Daoy (cell line): Measurements from ENCODE around the gene MRPL53. TPM values are rescaled to one million over a fixed set of nuclear protein-coding genes. Genes with fewer than 3 reads are reported as not detected.
"Not testable (repeated sequence)": the region's sequence is repeated elsewhere in the genome, so short reads cannot be mapped to it uniquely, and the experiment has no call there.

ENCODE experiments used
- DNase-seq: peaks from one replicate; pipeline ENCODE4 v3.0.0-alpha.2; 2015; ENCODE audit warnings: low read depth
- total RNA-seq: library from RNA; depleted of rRNA; stranded (reverse); fragments of >200 nt; shearing (Covaris generic); gene quantifications from 2 replicates; pipeline ENCODE4 v1.2.3, GENCODE V29; 2014

The MRPL53 gene
- total RNA-seq, 1 experiment from 2014 or later = 43.9 TPM

GRCh38 chr2:74482801-74483674 is 10.6 kb upstream of the MRPL53 start, which contains the start of the genes CCDC142 and TTC31:
Gene CCDC142 (minus strand): TSS chr2:74482998. CDS start chr2:74482837, 161 bp downstream.
Gene TTC31 (plus strand): TSS chr2:74483081. CDS start chr2:74483096, 15 bp downstream.
- DNase-seq = peak; percentile 95

GRCh38 chr2:74481961-74482800 is 9.7 kb upstream of the MRPL53 start:
- DNase-seq = no peak

- DNase-seq = no peak
Observed at GRCh38 chr2:74481431-74481830, 9.0 kb upstream of the MRPL53 start.

GRCh38 chr2:74474899-74475298 is 2.4 kb upstream of the MRPL53 start:
- DNase-seq = no peak

GRCh38 chr2:74474481-74474880 is 2.0 kb upstream of the MRPL53 start:
- no peak for DNase-seq

- no peak for DNase-seq
Observed at GRCh38 chr2:74472945-74473258, 422 bp upstream of the MRPL53 start.

- no peak for DNase-seq
Observed at GRCh38 chr2:74471332-74472065, 981 bp downstream of the MRPL53 start.

- not testable (repeated sequence) for DNase-seq
Observed at GRCh38 chr2:74470742-74471141, 1.7 kb downstream of the MRPL53 start.

- DNase-seq = no peak
Observed at GRCh38 chr2:74464406-74464805, 8.1 kb downstream of the MRPL53 start.

- no peak for DNase-seq
Observed at GRCh38 chr2:74462786-74463105, 9.7 kb downstream of the MRPL53 start.

- DNase-seq = no peak
Observed at GRCh38 chr2:74462054-74462785, 10.3 kb downstream of the MRPL53 start.

GRCh38 chr2:74461187-74462053 is 11.1 kb downstream of the MRPL53 start:
- no peak for DNase-seq

GRCh38 chr2:74460187-74460586 is 12.3 kb downstream of the MRPL53 start:
- not testable (repeated sequence) for DNase-seq

- not testable (repeated sequence) for DNase-seq
Observed at GRCh38 chr2:74459503-74460118, 12.9 kb downstream of the MRPL53 start.

- DNase-seq = no peak
Observed at GRCh38 chr2:74458938-74459363, 13.5 kb downstream of the MRPL53 start.

GRCh38 chr2:74458132-74458937 is 14.1 kb downstream of the MRPL53 start, which contains the start of gene WBP1:
Gene WBP1 (plus strand): TSS chr2:74458438. CDS start chr2:74458603, 165 bp downstream.
- DNase-seq = peak; percentile 100

- peak; percentile 73 for DNase-seq
Observed at GRCh38 chr2:74457549-74458131, 14.8 kb downstream of the MRPL53 start.

GRCh38 chr2:74457129-74457548 is 15.3 kb downstream of the MRPL53 start:
- DNase-seq = no peak
